ENCODE results near the gene TLR9. TPM values are rescaled to one million over a fixed set of nuclear protein-coding genes. Genes with fewer than 3 reads are reported as not detected.
"Not testable (repeated sequence)": the region's sequence is repeated elsewhere in the genome, so short reads cannot be mapped to it uniquely, and the experiment has no call there.

Gene TLR9
- total RNA-seq: 1.4 TPM

DNA sequence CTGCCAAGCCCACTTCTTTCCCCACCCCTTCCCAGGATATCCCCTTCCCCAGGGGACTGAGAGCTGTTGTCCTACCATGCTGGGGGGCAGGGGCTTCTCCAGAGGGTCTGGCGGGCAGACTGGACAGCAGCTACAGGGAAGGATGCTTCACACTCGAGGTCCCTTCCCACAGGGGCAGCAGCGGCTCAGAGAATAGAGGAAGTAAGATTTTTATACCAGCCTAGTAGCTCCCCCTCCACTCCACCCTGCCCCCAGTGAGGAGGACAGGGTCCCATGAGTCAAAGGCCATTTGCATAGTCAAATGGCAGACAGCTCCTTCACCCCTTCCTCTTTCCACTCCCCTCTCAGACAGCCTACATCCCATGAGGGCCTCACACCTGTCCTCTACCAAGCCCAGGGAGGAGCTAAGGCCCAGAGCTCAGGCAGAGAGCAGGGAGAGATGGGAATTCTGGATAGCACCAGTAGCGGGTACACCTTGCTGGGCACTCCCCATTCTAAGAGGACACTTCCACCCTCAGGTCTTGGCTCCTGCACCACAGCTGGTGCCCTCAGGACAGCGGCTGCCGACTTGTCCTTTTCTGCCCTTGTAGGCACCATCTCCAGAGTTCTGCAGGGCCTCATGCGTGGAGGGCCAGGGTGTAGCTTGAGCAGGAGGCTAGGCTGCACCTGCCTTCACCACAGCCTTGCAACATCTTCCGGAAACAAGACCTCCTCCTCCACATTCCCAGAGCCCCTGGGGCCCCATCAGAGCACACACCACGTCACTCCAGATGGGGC is at the start of gene TLR9:
TSS of gene TLR9 (minus strand) at position 194 of the 777 bp plus-strand sequence. CDS start at position 78, 116 bp downstream.
- no peak for DNase-seq (ENCODE audit: low spot score)

- not testable (repeated sequence) for DNase-seq (ENCODE audit: low spot score)
These were observed 49.3 kb upstream of the TLR9 start for GRCh38 chr3:52274781-52275180.

GRCh38 chr3:52272831-52273230 is 47.4 kb upstream of the TLR9 start:
- no peak for DNase-seq (ENCODE audit: low spot score)

DNA sequence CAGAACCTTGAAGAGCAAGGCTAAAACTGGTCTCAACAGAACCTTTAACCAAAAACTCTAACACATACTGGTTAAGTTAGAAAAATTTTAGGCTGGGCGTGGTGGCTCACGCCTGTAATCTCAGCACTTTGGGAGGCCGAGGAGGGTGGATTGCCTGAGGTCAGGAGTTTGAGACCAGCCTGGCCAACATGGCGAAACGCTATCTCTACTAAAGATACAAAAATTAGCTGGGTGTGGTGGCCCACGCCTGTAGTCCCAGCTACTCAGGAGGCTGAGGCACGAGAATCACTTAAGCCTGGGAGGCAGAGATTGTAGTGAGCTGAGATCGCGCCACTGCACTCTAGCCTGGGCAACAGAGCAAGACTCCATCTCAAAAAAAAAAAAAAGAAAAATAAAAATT is 46.7 kb upstream of the TLR9 start:
- not testable (repeated sequence) for DNase-seq (ENCODE audit: low spot score)

- DNase-seq (ENCODE audit: low spot score): no peak
These were observed 44.9 kb upstream of the TLR9 start for GRCh38 chr3:52270252-52270754.

DNA sequence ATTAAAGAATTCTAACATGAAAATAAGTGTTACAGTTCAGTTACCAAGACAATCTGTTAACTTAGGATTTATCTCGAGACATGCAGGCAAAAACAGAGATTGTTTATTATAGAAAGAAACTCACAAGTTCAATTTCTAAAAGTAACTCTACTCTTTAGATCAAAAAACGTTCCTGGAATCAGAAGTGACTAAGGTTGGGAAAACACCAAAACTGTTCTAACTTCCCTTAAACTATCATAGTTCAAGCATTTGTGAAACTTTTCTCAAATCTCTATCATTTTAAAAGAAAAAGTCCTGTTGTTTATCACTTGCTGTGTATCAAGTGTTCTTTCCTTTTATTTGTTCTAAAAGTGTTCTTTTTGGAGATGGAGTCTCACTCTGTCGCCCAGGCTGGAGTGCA is 44.3 kb upstream of the TLR9 start:
- DNase-seq (ENCODE audit: low spot score): no peak

GRCh38 chr3:52268036-52268435 is 42.6 kb upstream of the TLR9 start:
- no peak for DNase-seq (ENCODE audit: low spot score)

- DNase-seq (ENCODE audit: low spot score): no peak
These were observed 39.9 kb upstream of the TLR9 start for GRCh38 chr3:52265387-52265786.

DNA sequence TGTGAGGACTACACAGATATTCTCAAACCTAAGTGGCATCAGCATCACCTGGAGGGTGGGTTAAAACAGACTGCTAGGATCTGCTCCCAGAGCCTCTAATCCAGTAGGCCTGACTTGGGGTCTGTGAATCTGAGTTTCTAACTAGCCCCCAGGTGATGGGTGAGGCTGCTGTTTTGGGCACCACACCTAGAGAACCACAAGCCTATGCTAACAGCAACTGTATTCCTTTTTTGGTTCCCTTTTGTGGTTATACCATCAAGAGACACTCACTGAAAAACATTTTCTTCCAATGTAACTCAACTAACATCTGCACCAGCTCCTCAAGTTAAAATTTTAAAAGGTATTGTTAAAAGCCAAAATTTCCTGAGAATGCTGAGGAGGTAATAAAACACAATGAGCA is 37.0 kb upstream of the TLR9 start:
- DNase-seq (ENCODE audit: low spot score): no peak

DNA sequence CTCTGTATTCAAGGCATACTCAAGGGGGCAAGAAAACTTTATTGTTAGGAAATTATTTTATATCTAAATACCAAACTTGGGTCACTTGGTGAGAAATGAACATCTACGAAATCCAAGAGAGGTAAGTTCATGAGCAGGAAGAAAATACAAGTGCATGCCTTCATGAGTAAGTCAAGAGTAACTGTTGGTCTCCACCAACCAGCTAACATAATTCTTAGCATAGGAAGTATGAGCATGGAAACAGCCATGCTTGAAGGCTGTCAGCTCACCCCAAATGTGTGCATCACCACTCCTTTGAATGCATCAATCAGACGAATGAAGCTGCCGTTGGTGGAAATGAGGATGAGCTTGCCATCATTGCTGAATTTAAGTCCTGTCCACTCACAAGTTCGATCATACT is 34.0 kb upstream of the TLR9 start:
- DNase-seq (ENCODE audit: low spot score): no peak

DNA sequence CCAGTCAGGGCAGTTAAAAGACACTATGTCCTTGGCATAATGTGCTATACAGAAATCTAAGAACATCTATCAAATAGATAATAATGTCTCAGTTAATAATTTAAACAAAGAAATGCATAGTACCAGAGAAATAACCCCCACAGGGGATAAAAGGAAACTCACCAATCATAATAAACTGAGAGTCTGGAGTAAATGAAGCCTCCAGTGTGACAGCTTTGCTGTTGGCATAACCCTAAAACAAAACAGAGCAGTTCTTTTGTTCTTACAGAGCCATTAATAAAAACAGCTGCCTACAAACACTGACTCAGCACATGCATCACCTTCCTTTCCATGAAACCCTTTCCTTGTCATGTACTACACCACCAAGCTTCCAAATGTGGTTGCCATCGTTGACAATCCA is 33.6 kb upstream of the TLR9 start:
- no peak for DNase-seq (ENCODE audit: low spot score)

DNA sequence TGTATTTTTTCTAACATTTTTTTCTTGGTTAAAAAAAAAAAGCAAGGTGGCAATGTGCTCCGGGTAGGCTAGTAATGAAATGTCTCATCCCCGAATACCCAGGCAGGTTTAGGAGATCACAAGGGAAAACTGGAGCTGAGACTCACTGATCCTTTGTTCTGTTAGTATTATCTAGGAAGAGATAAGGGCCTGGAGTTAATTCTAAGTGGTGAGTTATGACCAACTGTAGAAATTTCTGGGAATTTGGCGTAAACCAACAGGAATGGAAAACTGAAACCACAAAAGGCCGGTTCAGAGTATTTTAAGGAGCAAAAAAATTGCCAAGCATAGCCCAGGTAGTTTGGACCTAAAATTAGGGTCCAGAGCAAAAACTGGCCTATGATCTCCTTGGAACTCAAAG is 32.5 kb upstream of the TLR9 start:
- DNase-seq (ENCODE audit: low spot score): no peak

GRCh38 chr3:52256622-52257021 is 31.2 kb upstream of the TLR9 start:
- DNase-seq (ENCODE audit: low spot score): no peak

DNA sequence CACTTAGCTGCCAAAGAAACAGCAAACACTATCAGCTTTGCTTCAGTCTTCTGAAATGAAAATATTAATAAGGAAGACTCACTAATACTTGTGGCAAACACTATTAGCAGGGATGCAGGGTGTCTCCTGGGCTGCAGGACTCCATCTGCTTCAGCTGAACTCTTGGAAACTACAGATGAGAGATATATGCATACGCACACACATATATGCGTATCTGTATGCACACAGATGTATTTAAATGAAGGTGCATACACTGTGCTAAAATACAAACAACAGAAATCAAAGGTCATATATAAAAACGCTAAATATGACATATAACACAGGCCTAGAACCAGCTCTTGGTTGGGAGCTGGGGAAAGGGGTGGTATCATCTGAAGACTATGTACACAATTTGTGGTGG is 30.7 kb upstream of the TLR9 start:
- DNase-seq (ENCODE audit: low spot score): no peak

DNA sequence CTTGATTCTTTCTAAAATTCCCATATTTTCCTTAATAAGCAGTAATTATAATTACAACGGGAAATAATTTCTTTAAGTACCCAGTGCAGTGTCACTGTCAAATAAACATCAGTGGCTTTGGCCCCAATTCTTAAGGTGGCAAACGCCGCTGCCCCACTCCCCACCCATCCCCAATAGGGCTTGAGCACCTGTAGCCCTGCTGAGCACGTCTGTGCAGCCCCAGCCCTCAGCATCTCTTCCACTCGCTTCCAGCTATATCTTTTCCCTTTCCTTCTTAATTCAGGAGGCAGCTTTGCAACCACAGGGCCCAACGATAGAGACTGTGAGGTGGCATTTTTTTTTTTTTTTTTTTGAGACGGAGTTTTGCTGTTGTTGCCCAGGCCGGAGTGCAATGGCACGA is 29.2 kb upstream of the TLR9 start:
- DNase-seq (ENCODE audit: low spot score): no peak

- DNase-seq (ENCODE audit: low spot score): peak; percentile 68
These were observed 28.2 kb upstream of the TLR9 start for GRCh38 chr3:52253314-52254304.

DNA sequence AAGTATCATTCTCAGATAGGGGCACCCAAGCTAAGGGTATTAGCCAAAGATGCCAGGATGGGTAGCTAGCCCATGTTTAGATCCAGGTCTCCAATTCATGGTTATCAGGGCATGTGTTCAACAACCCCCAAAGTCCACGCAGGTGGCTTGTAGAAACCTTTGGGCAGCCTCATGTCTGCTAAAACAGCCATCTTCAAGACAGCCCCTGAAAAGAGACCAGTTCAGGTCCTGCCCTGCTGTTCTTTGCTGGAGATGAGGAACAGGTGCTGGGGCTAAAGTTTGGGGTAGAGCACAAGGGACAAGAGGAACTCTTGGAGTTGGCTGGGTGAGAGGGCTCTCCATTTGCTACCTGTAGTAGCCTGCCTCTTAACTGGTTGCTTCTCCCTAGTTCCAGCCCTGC is 24.7 kb upstream of the TLR9 start:
- no peak for DNase-seq (ENCODE audit: low spot score)

DNA sequence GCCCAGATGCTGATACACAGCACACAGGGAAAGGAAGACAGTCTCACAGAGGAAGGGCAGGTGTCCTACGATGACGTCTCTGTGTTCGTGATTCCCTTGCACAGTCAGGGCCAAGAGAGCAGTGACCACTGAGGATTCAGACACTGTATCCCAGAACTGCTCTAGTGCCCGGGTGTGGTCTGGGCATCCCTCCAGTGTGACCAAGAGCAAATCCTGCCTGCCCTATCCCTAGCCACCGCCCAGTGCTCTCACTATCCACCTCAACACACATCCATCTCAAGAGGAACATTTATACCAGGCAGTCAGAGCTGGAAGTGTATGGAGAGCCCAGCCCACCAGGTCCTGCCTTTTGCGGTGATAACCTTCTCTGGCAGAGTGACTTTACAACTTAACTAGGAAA is 24.2 kb upstream of the TLR9 start:
- no peak for DNase-seq (ENCODE audit: low spot score)

- no peak for DNase-seq (ENCODE audit: low spot score)
These were observed 23.5 kb upstream of the TLR9 start for GRCh38 chr3:52248816-52249547.

- DNase-seq (ENCODE audit: low spot score): no peak
These were observed 22.7 kb upstream of the TLR9 start for GRCh38 chr3:52248165-52248541.

DNA sequence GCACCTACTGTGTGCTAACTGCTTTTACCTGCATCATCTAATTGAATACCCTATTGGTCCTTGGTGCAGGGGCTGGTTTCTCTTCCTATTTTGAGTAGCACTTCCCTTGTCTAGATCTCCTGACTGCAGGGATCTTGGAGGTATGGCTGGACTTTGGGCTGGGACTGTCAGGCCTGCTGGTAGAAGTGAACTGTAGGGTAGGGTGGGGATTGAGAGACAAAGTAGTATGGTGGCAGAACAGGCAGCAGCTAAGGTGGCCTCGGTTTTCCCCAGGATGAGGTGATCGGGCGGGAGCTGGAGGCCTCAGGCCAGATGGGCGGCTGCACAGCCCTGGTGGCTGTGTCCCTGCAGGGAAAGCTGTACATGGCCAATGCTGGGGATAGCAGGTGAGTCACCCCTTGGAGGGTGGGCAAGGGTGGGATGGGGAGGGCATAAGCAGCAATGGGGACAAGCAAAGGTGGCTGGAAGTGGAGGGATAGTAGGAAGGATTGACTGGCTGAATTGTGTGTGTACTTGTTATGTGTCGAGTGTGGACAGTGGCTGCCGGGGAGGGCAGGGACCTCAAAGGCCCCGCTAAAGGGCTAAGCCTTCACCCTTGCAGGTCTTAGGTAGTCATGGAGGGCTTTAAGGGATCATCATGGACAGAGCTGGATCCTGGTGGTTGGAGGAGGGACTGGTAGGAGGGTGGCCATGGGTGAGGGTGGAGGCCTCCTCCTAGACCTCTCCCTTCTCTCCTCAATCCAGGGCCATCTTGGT is 22.1 kb upstream of the TLR9 start:
- DNase-seq (ENCODE audit: low spot score): no peak
